Neutrophil (primary cell): ENCODE data around the gene BRIP1.

Experiments used
- H3K27ac ChIP-seq: fragments of 200-600 bp; sonication (generic); 2 replicates; pipeline ENCODE4 v1.5.1; 2016; ENCODE audit warnings: mild to moderate bottlenecking, moderate library complexity
- H3K27me3 ChIP-seq: fragments of 200-600 bp; sonication (generic); 2 replicates; pipeline ENCODE4 v1.6.0; 2016; ENCODE audit warnings: mild to moderate bottlenecking
- H3K36me3 ChIP-seq: fragments of 200-600 bp; sonication (generic); 2 replicates; pipeline ENCODE4 v1.5.1; 2017
- H3K4me1 ChIP-seq, 2 experiments: fragments of 200-600 bp in 1 of 2; sonication (generic) in 1 of 2; 1 replicate in 1 of 2; 2 replicates in 1 of 2; pipeline versions ENCODE4 v1.5.1 to v1.6.1; 2013 to 2016; ENCODE audit warnings: low read depth in 1 of 2, low read length in 1 of 2, mild to moderate bottlenecking in 1 of 2, moderate library complexity in 1 of 2; ENCODE audit not compliant: control insufficient read depth in 1 of 2, insufficient read depth in 1 of 2
- H3K4me3 ChIP-seq, 2 experiments: fragments of 200-600 bp in 1 of 2; sonication (generic) in 1 of 2; 1 replicate in 1 of 2; 2 replicates in 1 of 2; pipeline ENCODE4 v1.5.1; 2013 to 2016; ENCODE audit warnings: low read depth in 1 of 2, low read length in 1 of 2, mild to moderate bottlenecking in 1 of 2, moderate library complexity in 1 of 2
- H3K9me3 ChIP-seq: fragments of 200-600 bp; sonication (generic); 2 replicates; pipeline ENCODE4 v1.5.1; 2016
- CTCF ChIP-seq: fragments of 200-600 bp; sonication (generic); IDR thresholded peaks from 2 replicates; pipeline ENCODE4 v1.5.1; 2016; ENCODE audit warnings: antibody characterized with exemption

The BRIP1 gene

DNA sequence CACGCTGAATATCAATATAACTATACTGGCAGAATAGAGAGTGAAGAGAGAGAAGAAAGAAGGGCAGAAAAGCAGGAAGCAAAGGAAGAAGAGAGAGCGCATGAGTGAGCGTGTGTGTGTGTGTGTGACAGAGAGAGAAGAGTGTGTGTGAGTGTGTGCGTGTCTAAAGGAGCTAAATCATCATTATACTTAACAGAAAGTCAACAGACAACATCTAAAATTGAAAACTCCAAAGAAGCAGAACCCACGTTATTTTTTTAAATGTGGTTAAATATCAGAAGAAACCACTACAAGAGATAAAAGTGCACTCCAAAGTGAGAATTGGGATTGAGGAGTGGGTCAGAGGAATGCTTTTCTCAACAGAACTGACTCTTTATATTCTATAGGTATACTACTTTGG, 77.2 kb downstream of the BRIP1 start:
- Histone ChIP-seq H3K4me3 (no peak overlapping the region), H3K27me3 (no peaks in the 10 kb centered on the region), H3K27ac (no peak overlapping the region), H3K36me3 (peaks cover 6% of the 10 kb centered on the region), H3K4me1 (no peaks in the 10 kb centered on the region), H3K9me3 (no peaks in the 10 kb centered on the region)
- no peak for TF ChIP-seq CTCF

DNA sequence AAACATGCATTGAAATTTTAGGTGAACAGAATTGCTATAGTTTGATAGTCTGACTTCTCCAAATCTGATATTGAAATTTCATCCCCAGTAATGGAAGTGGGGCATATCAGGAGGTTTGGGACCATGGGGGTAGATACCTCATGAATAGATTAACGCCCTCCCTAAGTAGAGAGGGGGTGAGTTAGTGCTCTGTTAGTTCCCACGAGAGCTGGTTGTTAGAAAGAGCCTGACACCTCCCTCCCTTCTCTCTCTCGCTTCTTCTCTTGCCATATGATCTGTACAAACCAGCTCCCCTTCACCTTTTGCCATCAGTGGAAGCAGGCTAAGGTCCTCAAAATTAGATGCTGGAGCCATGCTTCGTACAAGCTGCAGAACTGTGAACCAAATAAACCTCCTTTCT, 78.8 kb downstream of the BRIP1 start:
- no peak for TF ChIP-seq CTCF
- no peak overlapping the region for H3K4me3 ChIP-seq
- no peaks in the 10 kb centered on the region for H3K4me1 ChIP-seq
- peaks cover 6% of the 10 kb centered on the region for H3K36me3 ChIP-seq
- no peak overlapping the region for H3K27ac ChIP-seq
- H3K9me3 ChIP-seq: no peaks in the 10 kb centered on the region
- no peaks in the 10 kb centered on the region for H3K27me3 ChIP-seq

DNA sequence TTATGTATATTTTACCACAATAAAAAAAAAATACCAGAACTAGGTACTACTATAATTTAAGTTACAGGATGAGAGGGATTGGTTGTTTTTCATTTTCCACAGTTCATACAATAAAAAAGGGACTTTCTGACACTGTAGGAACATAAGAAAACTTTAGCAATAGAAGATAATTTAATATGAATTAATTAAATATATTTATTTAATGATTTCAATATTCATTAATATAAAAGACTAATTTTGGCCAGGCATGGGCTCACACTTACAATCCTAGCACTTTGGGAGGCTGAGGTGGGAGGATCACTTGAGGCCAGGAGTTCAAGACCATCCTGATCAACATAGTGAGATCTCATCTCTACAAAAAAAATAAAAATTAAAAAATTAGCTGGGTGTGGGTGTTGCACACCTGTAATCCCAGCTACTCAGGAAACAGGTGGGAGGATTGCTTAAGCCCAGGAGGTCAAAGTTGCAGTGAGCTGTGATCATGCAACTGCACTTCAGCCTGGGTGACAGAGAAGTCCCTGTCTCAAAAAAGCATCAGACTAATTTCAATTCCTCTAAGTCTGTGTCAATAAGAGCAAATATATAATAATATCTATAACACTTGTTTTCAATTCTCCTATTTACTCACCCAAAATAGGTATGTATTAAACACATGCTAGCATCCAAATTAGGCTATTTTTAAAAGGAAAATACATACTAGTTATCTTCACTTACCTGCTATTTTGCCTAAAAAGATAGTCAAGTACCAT, 79.6 kb downstream of the BRIP1 start:
- H3K9me3 ChIP-seq: no peaks in the 10 kb centered on the region
- no peaks in the 10 kb centered on the region for H3K27me3 ChIP-seq
- H3K36me3 ChIP-seq: peaks cover 4% of the 10 kb centered on the region
- no peak overlapping the region for H3K4me3 ChIP-seq
- no peak overlapping the region for H3K27ac ChIP-seq
- H3K4me1 ChIP-seq: no peaks in the 10 kb centered on the region
- no peak for TF ChIP-seq CTCF

- TF ChIP-seq CTCF: no peak
- Histone ChIP-seq H3K36me3 (no peaks in the 10 kb centered on the region), H3K9me3 (no peaks in the 10 kb centered on the region), H3K4me3 (no peak overlapping the region), H3K27ac (no peak overlapping the region), H3K27me3 (no peaks in the 10 kb centered on the region), H3K4me1 (no peaks in the 10 kb centered on the region)
Observed at GRCh38 chr17:61783120-61783519, 80.2 kb downstream of the BRIP1 start.

DNA sequence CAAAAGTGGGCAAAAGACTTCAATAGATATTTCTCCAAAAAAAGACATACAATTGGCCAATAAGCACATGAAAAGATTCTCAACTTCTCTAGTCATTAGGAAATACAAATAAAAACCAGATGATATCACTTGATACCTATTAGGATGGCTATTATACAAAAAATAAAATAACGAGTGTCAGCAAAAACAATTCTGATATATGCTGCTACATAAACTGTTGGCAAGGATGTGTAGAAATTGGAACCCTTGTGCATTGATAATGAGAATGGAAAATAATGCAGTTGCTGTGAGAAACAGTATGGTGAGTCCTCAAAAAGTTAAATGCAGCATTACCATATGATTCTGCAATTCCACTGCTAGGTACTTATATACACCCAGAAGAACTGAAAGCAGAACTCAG, 80.6 kb downstream of the BRIP1 start:
- no peak for TF ChIP-seq CTCF
- H3K4me3 ChIP-seq: no peak overlapping the region
- H3K9me3 ChIP-seq: no peaks in the 10 kb centered on the region
- no peaks in the 10 kb centered on the region for H3K27me3 ChIP-seq
- no peak overlapping the region for H3K27ac ChIP-seq
- H3K36me3 ChIP-seq: no peaks in the 10 kb centered on the region
- no peaks in the 10 kb centered on the region for H3K4me1 ChIP-seq
